ENCODE data around the gene TIGAR.

DNA sequence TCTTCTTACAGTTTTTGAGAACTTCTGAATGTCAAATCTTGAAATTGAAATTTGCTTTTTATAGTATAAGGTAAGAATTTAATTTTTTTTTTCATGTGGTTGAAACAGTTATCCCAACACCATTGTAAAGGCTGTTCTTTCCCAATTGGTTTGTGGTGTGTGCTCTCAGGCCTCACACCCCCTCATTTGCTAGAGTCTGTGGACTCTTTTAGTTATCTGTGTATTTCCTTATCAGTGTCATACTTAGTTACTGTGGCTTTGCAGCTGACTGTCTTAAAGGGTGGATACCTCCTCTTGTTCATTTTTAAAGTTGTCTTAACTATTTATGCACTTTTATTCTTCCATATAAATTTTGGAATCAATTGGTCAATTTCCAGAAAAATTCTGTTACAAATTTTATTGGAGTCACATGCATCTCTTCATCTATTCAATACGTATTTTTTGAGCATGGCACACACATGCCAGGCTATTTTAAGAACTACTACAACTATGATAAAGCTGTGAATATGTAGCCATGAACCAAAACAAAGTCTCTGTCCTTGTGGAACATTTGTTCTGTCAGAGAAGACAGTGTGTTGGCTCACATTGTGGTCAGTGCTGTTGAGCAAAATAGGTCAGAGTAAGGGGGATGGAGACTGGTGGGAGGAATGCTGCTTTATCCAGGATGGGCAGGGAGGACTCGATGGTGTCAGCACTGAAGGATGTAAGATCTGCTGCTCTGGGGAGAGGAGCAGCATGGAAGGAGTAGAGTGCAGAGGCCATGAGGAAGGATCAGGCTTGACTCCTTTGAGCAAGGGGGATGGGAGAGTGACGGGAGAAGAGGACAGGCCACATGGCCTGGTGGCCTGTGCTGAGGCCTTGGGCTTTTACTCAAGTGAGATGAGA is 34.4 kb downstream of the TIGAR start:
- TF ChIP-seq NFIC (IDR thresholded peaks at IDR 0.05): no peak
- no peak for TF ChIP-seq TAF1 (IDR thresholded peaks at IDR 0.05; ENCODE audit: low read depth)

Measured in Ishikawa (cell line).